ENCODE measurements around the gene PNPLA4.

Gene PNPLA4, protein sequence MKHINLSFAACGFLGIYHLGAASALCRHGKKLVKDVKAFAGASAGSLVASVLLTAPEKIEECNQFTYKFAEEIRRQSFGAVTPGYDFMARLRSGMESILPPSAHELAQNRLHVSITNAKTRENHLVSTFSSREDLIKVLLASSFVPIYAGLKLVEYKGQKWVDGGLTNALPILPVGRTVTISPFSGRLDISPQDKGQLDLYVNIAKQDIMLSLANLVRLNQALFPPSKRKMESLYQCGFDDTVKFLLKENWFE

DNA sequence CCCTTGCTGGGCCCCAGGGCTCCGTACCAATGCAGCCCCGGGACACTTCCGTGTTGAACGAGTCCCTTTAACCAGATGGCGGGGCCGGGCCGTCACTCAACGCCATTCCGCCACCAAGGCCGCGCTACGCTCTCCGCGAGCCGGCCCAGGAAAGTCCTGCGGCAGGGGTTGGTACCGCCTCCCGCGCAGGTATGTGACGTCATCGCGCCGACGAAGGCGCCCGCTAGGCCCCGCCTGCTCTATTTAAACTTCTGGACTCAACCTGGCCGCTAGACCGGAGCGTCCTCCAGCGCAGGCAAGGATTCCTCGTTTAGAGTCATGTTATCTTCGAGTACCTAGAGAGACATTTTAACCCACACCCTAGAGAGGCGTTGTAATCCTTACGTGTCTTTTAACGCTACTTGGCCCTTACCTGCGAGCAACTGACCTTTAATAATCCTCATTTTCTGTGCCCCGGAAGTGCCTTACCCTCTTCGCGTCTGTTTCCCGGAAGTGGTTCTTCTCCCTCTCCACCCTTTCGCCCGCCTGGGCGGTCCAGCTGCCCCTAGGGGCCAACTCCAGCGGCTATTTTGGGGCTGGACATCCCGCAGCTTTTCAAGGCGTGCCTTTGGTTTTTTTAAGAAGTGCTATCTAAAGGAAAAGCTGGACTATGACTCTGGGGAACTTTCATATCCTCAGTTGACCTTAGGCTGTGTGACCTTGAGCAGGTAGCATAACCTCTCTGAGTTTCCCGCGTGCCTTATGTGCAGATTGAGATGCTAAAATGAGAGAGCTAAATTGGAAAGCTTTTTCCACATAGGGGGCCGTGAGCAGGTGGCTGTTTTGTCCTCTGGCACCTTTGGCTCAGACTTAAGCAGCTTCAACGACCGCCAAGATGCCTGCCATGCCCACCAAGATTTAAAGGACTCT is at the start of gene PNPLA4:
Gene PNPLA4 (minus strand): TSS at position 155 of the 909 bp plus-strand sequence. CDS start 1,294 bp downstream, outside the sequence.
- DNase-seq, result peak; percentile 95

DNA sequence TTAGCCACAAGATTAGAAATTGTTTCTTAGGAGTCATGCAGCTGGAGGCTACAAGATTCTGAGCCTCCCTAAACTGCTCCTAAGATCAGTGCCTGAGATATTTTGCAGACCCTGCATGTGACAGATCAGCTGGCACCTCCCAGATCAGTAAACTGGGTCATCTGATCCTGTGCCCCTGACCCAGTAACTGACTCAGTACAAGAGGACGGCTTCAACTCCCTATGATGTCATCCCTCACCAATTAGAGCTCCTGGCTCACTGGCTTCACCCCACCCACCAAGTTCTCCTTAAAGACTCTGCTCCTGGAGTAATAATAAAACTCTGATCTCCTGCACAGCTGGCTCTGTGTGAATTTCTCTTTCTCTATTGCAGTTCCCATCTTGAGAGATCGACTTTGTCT is 45.4 kb upstream of the PNPLA4 start:
- DNase-seq, result no peak

DNA sequence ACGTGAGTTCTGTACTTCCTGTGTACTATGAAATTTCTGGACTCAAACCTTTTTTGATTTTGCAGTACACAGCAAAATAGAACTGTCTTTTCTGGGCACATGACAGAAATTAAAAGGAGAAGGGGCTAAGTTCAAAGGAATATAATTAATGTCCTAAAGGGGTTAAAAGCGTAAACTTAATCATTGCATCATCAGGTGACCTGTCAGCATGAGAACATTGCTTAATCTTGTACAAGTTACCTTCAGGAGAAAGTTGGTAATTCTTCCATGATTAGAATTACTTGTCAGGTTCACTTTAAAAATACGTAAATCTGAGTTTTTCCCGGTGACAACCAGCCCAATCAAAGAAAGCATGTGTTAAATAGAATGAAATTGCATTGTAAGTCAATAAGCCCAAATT is 43.2 kb upstream of the PNPLA4 start:
- DNase-seq, result no peak

DNA sequence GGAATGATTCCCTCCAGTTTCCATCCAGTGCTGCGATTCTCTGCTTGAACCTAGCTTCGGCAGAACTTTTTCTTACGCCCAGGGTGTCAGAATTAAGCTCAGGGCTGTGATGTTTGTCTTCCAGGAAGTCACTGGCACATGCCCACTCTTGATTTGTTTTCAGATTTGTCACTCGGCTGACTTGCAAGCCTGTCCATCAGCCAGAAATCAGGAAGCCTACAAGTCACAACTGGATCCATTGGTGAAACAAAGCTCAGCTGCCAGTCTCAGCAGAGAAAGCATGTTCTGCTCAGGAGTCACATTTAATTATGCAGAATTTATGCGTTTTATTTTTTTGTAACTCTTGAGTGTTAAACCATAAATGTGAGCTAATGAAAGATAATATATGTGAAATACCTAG is 38.2 kb upstream of the PNPLA4 start:
- no peak for DNase-seq

DNA sequence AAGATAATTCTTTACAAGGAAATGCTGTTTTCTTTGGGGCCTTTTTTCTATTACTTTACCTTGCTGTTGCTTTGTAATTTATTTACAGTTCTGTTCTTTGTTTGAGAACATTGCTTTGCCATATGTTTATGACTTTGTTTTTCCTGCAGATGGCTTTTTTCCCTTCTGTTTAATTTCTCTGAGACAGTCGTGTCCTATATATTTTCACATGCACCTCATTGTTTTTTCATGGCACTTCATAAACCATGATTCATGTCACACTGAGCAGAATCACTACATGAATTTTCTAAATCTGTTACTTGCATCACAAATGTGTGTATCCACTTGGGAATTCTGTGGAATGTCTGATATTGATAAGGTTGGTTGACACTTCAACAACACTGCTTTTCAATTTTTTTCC is 33.0 kb upstream of the PNPLA4 start:
- DNase-seq, result no peak

DNA sequence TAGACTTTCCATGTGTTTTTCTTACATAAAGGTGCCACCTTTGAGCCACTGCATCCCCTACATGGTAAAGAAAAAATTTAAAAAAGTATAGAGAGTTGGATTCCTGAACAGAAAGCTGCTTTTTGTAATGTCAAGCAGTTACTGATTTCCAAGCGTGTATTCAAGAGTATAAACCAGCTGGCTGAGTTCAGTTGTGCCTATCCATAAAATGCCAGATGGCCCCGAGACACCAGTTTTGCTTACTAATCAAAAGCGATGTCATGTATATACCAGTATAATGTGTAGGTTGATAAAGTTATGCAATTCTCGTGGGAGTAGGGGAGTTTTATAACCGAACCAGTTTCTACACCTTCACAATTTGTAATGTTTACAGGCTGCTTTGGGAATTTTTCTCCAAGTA is 26.2 kb upstream of the PNPLA4 start:
- no peak for DNase-seq

DNA sequence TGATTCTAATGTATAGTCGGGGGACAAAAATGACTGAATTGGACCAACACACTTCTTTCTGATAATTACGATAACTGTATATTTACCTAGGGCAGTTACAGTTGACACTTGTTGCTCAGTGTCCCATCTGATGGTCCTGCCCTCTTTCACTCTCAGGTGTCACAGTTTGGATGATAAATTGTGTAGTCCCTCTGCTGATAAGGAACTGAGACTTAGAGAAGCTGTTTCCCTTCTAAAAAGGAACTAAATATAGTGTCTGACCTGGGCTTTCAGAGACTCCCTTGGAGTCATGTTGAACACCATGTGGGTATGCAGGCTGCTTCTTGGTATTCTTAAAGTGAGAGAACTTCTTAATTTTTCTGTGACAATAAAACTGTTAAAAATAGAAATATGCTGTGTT is 23.7 kb upstream of the PNPLA4 start:
- no peak for DNase-seq

DNA sequence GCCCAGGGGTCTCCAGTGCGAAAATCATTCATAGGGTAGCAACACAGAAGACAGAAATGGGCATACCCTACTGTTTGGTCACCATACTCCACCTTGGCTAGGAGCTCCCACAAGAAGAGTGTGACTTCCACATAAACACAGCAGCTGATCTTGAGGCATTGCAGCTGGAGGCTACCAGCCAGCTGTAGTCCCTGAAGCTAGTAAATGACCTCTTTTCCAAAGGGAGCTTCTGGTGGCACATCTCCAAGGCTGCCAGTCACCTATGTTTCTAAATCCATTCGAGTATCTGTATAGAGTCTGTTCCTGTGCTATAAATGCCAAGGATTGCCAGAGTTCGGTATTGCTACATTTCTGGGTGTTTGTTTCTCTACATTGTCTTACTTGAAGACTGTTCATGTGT is 21.3 kb upstream of the PNPLA4 start:
- DNase-seq, result no peak

DNA sequence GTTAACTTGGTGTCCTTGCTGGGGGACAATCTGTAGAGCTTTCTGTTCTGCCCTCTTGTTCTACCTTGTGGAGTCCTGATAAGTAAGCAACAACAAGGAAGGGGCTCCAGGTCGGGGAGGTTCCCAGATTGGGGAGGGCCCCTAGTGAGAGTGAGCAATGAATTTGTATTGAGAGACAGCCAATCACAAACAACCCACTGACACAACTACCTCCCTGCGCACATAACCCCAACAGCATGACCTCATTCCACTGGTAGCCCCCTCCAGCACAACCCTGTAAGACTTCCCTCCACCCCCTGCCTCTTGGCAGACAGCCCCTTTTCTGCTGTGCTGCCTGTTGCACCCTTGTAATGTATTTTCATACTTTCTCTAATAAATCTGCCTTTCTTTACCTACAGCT is 19.7 kb upstream of the PNPLA4 start:
- DNase-seq, result no peak

DNA sequence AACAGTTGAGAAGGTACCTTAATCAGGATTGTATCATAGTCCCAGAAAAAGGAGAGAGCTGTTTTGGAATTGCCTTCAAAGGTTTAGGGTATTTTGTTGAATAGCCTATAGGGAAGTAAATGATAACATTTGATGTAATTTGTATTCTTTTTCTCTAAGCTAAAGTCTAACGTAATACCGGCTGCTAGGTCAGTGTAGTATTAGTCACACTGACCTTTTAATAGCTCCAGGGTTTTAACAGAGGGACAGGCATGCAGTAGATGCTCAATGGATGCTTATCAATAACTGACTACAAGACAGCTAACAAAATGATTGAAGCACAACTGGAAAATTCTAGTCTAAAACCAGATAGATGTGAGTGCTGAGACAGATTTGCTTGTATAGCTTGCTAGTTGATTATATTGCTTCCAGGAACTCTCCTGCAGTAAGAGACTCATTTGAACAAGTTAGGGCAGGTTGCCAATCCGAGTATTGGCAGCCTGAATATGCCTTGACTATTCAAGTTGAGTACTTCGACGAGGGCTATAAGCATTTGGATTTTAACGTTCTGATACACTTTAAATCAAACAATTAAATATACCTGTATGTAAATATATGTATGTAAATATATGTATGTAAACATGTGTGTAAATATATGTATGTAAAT is 16.5 kb upstream of the PNPLA4 start:
- DNase-seq, result no peak

DNA sequence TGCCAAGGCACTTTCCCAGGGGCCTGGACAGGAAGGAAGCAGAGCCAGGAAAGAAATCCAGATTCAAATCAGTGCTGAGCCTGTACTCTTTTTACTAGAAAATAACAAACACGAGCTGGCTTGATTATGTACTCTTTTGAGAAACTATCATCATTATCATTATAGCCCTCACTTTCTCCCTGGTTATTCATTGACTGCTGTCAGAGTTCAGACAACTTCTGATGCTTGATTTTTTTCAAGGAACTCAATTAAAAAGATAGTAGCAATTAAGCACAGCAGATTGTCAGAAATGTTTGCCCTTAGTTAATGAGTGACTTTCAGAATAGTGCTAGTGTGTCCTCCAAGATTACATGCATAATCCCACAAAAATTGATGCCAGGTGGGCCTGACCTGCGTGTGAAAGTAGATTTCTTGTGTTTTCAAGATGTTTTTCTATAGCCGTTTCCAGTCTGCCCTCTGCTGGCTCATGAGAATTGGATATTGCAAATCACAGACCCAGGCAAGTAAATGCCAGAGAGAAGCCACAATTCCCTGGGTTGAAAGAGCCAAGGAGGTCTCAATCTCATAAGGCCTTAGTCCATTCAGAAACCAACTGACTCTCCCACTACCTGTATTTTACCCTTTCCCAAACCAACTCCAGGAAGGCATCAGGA is 14.3 kb upstream of the PNPLA4 start:
- DNase-seq, result no peak

DNA sequence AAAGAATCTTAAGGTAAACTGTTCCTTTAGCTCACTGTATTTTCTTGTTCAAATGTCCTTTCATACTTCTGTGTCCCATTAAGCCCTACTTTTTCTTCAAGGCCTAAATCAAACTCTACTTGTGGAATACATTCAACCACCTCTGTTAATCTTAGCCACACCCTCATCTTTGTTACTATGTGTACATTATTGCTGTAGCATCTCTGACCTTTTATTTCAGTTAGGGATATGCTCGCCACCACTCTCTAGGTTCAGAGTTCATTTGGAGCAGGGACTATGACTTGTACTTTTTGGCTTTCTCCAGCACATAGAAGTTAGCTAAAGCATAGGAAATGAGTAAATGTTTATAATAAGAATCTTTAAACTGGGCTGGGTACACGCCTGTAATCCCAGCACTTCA is 6.8 kb upstream of the PNPLA4 start:
- no peak for DNase-seq

DNA sequence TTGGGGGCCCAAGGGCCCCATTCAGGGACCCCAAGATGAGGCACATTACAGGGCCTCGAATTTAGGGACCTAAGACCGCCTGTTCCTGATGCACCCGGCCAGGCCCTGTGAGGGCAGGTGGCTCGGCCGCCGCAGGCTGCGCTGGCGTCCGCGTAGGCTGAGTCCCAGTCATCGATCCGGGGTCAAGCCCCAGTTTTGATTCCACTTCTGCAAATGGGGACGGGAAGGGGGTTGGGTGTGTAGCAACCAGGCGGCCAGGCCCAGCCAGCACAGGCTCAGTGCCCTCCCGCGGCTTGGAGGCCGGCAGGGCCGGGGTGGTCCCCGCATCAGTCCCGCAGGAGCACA is 327 bp downstream of the PNPLA4 start:
- DNase-seq, result no peak

DNA sequence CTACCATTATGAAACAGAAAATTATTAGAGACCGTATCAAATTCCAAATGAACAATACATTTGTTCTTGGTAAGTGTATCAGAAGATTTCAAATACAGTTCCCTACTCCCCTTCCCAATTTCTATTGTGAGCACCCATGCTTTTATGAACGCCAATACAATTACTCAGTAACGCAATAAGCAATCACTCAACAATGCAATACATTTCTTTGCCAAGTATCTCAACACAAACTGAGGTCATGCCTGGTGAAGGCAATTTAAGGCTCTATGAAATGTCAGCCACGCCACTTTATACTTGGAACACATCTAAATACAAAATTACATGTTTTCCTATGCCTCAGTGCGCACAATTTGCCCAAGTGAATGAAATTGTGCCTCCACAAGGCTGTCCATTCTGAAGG is 712 bp downstream of the PNPLA4 start:
- DNase-seq, result no peak

DNA sequence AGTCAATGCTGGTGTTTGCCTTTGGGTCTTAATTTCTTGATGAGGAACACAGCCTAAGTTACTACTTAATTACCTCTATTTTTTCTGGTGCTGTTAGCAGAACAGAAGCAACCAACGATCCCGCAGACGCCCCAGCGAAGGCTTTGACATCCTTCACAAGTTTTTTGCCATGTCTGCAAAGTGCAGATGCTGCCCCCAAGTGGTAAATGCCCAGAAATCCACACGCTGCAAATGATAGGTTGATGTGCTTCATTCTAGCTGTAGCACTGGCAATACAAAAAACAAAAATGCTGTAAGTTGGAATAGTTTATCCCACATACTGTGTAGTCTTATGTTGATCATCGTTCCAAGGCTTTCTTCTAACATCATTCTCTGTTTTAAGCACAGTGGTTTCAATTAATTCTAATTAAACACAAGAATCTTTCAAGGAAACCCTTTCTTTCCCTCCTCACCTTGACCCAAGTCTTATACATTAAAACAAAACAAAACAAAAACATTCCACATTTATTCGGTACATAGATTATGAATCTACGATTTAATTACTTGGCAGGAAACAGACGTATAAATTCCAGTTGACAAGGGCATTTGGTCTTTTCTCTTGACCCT is 1.2 kb downstream of the PNPLA4 start:
- DNase-seq, result peak; percentile 14

DNA sequence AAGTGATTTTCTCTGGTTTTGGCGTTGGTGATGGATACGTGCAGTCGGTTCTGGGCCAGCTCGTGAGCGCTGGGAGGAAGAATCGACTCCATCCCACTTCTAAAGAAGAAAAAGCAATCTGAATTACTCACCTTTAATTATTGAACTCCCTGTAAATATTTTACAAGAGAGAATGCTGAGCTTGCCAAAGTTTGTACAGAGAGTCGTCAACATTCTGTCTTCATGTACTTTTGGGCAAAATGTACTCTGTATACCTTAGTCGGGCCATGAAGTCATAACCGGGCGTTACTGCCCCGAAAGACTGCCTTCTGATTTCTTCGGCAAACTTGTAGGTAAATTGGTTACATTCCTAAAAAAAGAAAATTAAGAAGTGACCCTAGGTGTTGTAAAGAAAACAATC is 5.5 kb downstream of the PNPLA4 start:
- DNase-seq, result no peak

DNA sequence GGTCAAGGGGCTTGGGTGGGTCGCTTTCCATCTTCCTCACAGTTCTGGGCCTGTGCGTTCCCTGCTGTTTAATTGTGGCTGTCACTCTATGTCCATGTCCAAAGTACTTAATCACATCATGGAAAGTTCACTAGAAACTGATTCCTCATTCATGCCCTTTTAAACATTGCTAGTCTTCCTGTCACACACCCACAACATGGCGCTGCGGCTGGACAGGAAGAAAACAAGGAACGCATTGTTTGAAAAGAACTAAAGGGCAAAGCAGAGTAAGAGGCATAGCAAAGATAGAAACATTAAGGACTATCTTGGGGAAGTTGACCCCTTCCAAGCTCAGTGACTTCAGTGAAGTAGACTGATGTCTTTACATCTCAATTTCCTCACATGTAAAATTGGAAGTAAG is 18.4 kb downstream of the PNPLA4 start:
- DNase-seq, result no peak

DNA sequence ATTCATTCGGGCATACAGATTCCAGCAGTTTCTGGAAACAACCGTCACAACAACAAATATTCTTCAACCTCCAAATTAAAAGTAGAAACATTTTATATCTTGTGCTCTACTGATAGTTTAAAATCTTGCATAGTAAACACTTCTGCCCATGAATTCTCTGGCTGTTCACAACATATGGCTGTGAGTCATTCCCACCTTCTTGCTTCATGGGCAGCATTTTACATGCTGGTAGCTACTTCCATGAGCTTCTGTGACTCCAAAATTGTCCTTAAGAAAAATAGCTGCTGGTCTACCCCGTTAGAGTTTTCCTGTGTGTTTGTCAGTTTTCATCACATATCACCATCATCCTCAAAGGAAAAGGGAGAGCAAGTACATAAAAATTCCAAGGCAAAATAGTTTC is 22.7 kb downstream of the PNPLA4 start:
- DNase-seq, result no peak

DNA sequence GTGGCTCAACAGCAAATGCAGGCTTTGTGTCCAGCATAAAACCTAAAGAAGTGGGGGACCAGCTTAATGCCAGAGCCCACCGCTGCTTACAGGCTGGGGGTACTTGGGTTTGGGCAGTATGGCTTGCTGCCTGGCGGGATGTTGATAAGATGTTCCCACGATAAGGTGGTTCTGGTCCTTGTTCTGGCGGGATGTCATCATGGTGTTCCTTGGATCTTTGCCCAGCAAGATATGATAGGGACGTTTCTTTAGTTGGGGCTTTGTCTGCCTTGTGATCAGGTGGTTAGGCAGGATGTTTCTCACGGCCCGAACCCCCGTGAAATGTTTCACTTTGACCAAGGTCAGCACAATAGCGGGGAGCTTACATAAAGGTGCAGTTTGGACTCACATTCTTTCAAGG is 35.3 kb downstream of the PNPLA4 start:
- no peak for DNase-seq

DNA sequence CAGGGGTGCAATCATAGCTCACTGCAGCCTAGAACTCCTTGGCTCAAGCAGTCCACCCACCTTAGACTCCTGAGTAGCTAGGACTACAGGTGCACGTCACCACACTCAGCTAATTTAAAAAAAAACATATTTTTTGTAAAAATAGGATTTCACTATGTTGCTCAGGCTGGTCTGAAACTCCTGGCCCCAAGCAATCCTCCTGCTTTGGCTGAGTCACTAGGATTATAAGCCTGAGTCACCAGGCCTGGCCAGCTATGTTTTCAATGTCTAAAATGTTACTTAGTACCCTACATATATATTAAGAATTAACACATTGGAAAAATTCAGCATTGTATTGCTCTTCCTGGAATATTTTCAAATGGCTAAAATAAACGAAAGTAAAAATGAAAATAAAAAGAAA is 37.5 kb downstream of the PNPLA4 start:
- no peak for DNase-seq

DNA sequence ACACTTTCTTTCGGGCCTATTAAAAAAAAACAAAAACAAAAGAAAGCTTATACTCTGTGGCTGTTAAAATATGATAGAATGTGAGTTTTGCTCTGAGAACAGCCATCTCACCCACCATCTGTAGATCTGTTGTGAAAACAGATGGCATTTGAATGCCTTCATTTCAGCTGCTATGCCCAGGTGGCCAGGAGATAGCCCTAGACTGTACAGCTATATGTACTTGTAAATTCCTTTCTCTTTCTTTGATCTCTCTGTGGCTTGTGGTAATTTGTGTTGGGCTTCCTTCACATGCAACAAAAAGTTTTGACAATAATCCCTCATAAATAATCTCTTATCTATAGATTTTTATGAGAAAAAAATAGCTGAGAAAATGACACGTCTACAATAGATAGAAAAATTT is 38.1 kb downstream of the PNPLA4 start:
- DNase-seq, result no peak

DNA sequence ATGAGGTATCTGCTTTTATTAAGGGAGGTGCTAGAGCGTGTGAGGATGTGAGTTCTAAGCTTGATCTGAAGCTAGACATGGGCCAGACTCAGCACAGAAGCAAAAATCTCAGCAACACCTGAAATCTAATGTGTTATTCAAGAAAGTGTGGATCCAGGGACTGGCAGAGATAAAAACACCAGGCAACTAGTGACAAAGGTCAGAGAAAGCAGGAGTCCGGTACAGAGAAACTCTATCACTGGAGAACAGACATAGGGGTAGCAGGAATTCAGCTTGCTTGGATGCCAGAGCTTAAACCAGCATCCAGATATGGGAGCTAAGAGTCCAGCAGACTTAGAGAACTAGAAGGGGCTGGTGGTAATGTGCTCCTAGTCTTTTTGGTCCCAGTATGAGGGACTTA is 50.3 kb downstream of the PNPLA4 start:
- no peak for DNase-seq

DNA sequence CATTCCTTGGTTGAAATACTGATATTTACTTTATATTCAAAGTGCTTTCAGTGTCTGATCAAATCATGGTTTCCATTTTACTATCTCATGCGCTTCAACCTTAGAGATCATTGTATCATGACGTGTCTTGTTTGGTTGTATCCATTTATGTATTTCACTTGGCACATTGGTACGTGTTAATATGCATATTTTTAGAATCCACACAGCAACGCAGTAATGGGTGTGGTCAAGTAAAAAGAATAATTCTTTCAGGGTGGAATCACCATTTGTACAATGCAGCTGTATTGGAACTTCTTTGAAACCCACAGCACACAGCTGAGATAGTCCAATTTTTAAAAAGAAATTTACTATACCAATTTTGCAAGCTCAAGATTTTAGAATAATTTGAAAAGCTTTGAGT is 55.2 kb downstream of the PNPLA4 start:
- no peak for DNase-seq
